H1 (cell line): ENCODE measurements around the gene STARD3. TPM values are rescaled to one million over a fixed set of nuclear protein-coding genes. Genes with fewer than 3 reads are reported as not detected.

Experiments
- ASH2L ChIP-seq: fragments of 200-600, 300-600 bp; sonication (generic); IDR thresholded peaks from one replicate; pipeline ENCODE4 v1.7.1; 2017; ENCODE audit warnings: low read length
- ATF2 ChIP-seq: IDR thresholded peaks from 2 replicates; pipeline ENCODE4 v1.6.1; 2012; ENCODE audit warnings: low read length, inconsistent platforms
- CHD7 ChIP-seq: fragments of 300-600 bp; sonication (generic); IDR thresholded peaks from 2 replicates; pipeline ENCODE4 v1.7.1; 2012; ENCODE audit warnings: low read length, moderate library complexity, mild to moderate bottlenecking, inconsistent platforms; ENCODE audit not compliant: insufficient replicate concordance
- EP300 ChIP-seq, 2 experiments: IDR thresholded peaks; 1 replicate in 1 of 2; 2 replicates in 1 of 2; pipeline ENCODE4 v1.6.1; 2011 to 2012; ENCODE audit warnings: low read depth in 2 of 2, low read length in 2 of 2, mild to moderate bottlenecking in 2 of 2, borderline replicate concordance in 1 of 2, inconsistent platforms in 1 of 2, moderate library complexity in 1 of 2
- SAP30 ChIP-seq: fragments of 300-600 bp; sonication (generic); IDR thresholded peaks from 2 replicates; pipeline ENCODE4 v1.7.1; 2012; ENCODE audit warnings: low read length, moderate library complexity, mild to moderate bottlenecking, inconsistent platforms; ENCODE audit not compliant: insufficient read depth, insufficient replicate concordance
- SIN3A ChIP-seq, 2 experiments: IDR thresholded peaks in 1 of 2; conservative IDR thresholded peaks in 1 of 2; 2 replicates each; pipeline ENCODE4 v1.6.1; 2011 to 2012; ENCODE audit warnings: low read length in 2 of 2, improper control_type of control experiment in 1 of 2, low read depth in 1 of 2, mild to moderate bottlenecking in 1 of 2
- SIX5 ChIP-seq: IDR thresholded peaks from 2 replicates; pipeline ENCODE4 v1.6.1; 2011; ENCODE audit warnings: mild to moderate bottlenecking, low read depth, low read length
- SP4 ChIP-seq: IDR thresholded peaks from 2 replicates; pipeline ENCODE4 v1.6.1; 2012; ENCODE audit warnings: low read length, inconsistent platforms
- polyA plus RNA-seq, 7 experiments: library from polyadenylated mRNA; depleted of rRNA in 3 of 7; stranded (reverse) in 5 of 7; unstranded in 2 of 7; fragments of >200 nt in 5 of 7; fragments of 200-250 nt in 2 of 7; gene quantifications; 1 replicate in 5 of 7; 2 replicates in 1 of 7; 4 replicates in 1 of 7; pipeline versions ENCODE4 v1.2.1 to v1.2.3, GENCODE V29; 2011 to 2013; ENCODE audit warnings: missing spikeins in 2 of 7, mixed read lengths in 2 of 7
- total RNA-seq: library from RNA; stranded (reverse); fragmentation: NEBNext Ultra II Directional; extraction: Animal tissue kit (Norgen Biotek cat#: 25700); gene quantifications from 2 replicates; pipeline ENCODE4 v1.2.1, GENCODE V29; 2021
- TF ChIP-seq, protein P1 (sequence below): IDR thresholded peaks from 2 replicates; pipeline ENCODE4 v1.6.1; 2012; ENCODE audit warnings: inconsistent platforms

The STARD3 gene
- total and polyA plus RNA-seq, 2 of the 8 experiments (the other 6 are each of a cell fraction or from before 2014, with no cell fraction given): 47.6 to 80.3 TPM

GRCh38 chr17:39711851-39712250 lies 74.9 kb downstream of the STARD3 start (continued):
- TF ChIP-seq CHD7 (no peak), ATF2 (no peak), SIN3A (conservative IDR thresholded peaks at IDR 0.05 in 1 of 2, IDR thresholded peaks at IDR 0.05 in 1 of 2; ENCODE audit: low read depth in 1 of 2, low read length in 2 of 2) (no peak), SAP30 (no peak), SP4 (no peak), SIX5 (no peak), EP300 (IDR thresholded peaks at IDR 0.05; ENCODE audit: borderline replicate concordance in 1 of 2, low read depth in 2 of 2, low read length in 2 of 2) (no peak), ASH2L (no peak)
- TF ChIP-seq, protein P1, sequence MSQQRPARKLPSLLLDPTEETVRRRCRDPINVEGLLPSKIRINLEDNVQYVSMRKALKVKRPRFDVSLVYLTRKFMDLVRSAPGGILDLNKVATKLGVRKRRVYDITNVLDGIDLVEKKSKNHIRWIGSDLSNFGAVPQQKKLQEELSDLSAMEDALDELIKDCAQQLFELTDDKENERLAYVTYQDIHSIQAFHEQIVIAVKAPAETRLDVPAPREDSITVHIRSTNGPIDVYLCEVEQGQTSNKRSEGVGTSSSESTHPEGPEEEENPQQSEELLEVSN: no peak
